Tibial nerve (tissue), 4 donors: ENCODE measurements around the gene TOM1L2. TPM values are rescaled to one million over a fixed set of nuclear protein-coding genes. Genes with fewer than 3 reads are reported as not detected.
A peak's percentile ranks its signal among the peaks of the same experiment; 100 is the strongest.

Source experiments
- DNase-seq, 2 donors: peaks; one replicate each; pipeline ENCODE4 v3.0.0-alpha.2; 2019; ENCODE audit warnings: low spot score in 2 of 2
- H3K27ac ChIP-seq, 4 donors: fragments of 200-600 bp; sonication (generic) in 3 of 4; one replicate each; pipeline ENCODE4 v1.5.1; 2017 to 2019; ENCODE audit warnings: mild to moderate bottlenecking in 1 of 4
- H3K27me3 ChIP-seq, 2 donors: fragments of 200-600 bp; sonication (generic) in 1 of 2; one replicate each; pipeline versions ENCODE4 v1.5.1 to v1.6.0; 2017 to 2019
- H3K36me3 ChIP-seq, 3 donors: fragments of 200-600 bp; sonication (generic); one replicate each; pipeline ENCODE4 v1.5.1; 2018 to 2019
- H3K4me1 ChIP-seq, 4 donors: fragments of 200-600 bp; sonication (generic) in 3 of 4; one replicate each; pipeline ENCODE4 v1.5.1; 2017 to 2019
- H3K4me3 ChIP-seq, 4 donors: fragments of 200-600 bp; sonication (generic) in 3 of 4; one replicate each; pipeline ENCODE4 v1.5.1; 2017 to 2019; ENCODE audit warnings: mild to moderate bottlenecking in 1 of 4, moderate library complexity in 1 of 4
- H3K9me3 ChIP-seq, 4 donors: fragments of 200-600 bp; sonication (generic) in 3 of 4; one replicate each; pipeline ENCODE4 v1.5.1; 2017 to 2019
- EP300 ChIP-seq, 2 donors: sonication (generic); formaldehyde crosslinking; IDR thresholded peaks; one replicate each; pipeline ENCODE4 v1.6.1; 2017; ENCODE audit warnings: antibody characterized with exemption in 2 of 2, mild to moderate bottlenecking in 1 of 2
- POLR2A ChIP-seq, 2 donors: fragments of 450-650 bp; IDR thresholded peaks; one replicate each; pipeline ENCODE4 v1.6.1; 2017; ENCODE audit warnings: antibody characterized with exemption in 2 of 2, mild to moderate bottlenecking in 2 of 2, moderate library complexity in 2 of 2
- WGBS, 2 donors: methylation state at CpG; one replicate each; pipeline ENCODE4 v1.1.5; 2018; 5-methylcytosine and 5-hydroxymethylcytosine counted together
- total RNA-seq, 4 donors: library from RNA; depleted of rRNA; stranded (reverse); fragments of >200 nt; gene quantifications; one replicate each; pipeline ENCODE4 v1.1.0, GENCODE V29; 2016
- TF ChIP-seq, protein P1 (sequence below), 5 experiments: fragments of 200-600 bp in 3 of 5; fragments of 450-650 bp in 2 of 5; sonication (generic) in 3 of 5; IDR thresholded peaks; one replicate each; pipeline ENCODE4 v1.5.1; 2016 to 2019; ENCODE audit warnings: antibody characterized with exemption in 5 of 5, mild to moderate bottlenecking in 3 of 5, moderate library complexity in 2 of 5

The TOM1L2 gene
- total RNA-seq, 4 donors from 2014 or later: 83.4 to 109 (median 96.8) TPM

GRCh38 chr17:17873450-17873991, 98.7 kb downstream of the TOM1L2 start:
- 48 to 59% methylated on average over 8 of the region's 8 CpGs for whole genome bisulfite sequencing, 2 donors
- DNase-seq: no peak
- Histone ChIP-seq H3K27me3 (no peaks in the 10 kb centered on the region), H3K9me3 (no peaks in the 10 kb centered on the region), H3K27ac (peak overlapping the region in 2 of 4 donors; percentile 36 to 53), H3K4me1 (peaks cover 0 to 83% (median 34%) of the 10 kb centered on the region in 4 donors), H3K36me3 (peaks cover 0 to 35% (median 0%) of the 10 kb centered on the region in 3 donors), H3K4me3 (no peak overlapping the region)
- TF ChIP-seq EP300 (IDR thresholded peaks at IDR 0.05) (no peak), POLR2A (IDR thresholded peaks at IDR 0.05) (no peak)
- TF ChIP-seq, protein P1, sequence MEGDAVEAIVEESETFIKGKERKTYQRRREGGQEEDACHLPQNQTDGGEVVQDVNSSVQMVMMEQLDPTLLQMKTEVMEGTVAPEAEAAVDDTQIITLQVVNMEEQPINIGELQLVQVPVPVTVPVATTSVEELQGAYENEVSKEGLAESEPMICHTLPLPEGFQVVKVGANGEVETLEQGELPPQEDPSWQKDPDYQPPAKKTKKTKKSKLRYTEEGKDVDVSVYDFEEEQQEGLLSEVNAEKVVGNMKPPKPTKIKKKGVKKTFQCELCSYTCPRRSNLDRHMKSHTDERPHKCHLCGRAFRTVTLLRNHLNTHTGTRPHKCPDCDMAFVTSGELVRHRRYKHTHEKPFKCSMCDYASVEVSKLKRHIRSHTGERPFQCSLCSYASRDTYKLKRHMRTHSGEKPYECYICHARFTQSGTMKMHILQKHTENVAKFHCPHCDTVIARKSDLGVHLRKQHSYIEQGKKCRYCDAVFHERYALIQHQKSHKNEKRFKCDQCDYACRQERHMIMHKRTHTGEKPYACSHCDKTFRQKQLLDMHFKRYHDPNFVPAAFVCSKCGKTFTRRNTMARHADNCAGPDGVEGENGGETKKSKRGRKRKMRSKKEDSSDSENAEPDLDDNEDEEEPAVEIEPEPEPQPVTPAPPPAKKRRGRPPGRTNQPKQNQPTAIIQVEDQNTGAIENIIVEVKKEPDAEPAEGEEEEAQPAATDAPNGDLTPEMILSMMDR (IDR thresholded peaks at IDR 0.05): no peak

DNA sequence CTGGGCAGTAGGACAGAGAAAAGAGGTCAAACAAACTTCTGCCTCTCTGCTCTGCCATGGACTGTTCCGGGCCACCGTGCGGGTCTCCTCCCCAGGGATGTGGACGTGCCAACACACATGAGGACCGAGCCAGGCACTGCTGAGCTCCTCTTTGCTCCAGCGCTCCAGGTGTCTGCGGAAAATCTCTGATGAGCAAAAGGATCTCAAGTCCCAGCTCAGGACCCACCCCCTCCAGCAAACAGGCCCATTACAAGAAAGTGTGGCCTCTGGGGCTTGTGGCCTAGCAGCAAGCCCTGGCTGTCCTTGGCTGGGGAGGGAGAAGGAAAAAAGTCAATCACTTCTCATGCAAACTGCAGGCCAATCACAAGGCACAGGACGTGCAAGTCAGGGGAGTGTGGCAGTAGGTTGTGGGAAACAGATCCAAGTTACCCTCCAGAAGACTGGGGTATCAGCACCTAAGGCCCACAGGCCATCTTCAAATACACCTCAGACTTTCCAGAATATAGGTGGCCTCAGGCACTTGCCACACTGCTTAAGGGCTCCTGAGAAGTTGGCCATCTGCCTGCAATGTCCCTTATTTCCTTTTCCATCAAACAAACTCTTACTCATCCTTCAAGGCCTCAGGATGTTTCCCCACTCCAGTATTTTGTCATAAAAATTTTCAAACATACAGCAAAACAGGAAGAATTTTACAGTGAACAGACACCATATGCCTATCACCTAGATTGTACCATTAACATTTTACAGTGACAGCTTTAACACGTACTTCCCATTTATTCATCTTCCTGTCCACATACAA, 99.5 kb downstream of the TOM1L2 start:
- peaks cover 0 to 33% (median 0%) of the 10 kb centered on the region in 3 donors for H3K36me3 ChIP-seq
- DNase-seq: no peak
- no peaks in the 10 kb centered on the region for H3K9me3 ChIP-seq
- H3K27me3 ChIP-seq: no peaks in the 10 kb centered on the region
- no peak overlapping the region for H3K4me3 ChIP-seq
- 67 to 80% methylated on average over 9 of the region's 9 CpGs for WGBS, 2 donors
- peak overlapping the region in 2 of 4 donors; percentile 36 to 53 for H3K27ac ChIP-seq
- TF ChIP-seq, protein P1 (IDR thresholded peaks at IDR 0.05): no peak
- no peak for TF ChIP-seq POLR2A (IDR thresholded peaks at IDR 0.05)
- TF ChIP-seq EP300 (IDR thresholded peaks at IDR 0.05): no peak
- H3K4me1 ChIP-seq: peaks cover 0 to 83% (median 30%) of the 10 kb centered on the region in 4 donors

DNA sequence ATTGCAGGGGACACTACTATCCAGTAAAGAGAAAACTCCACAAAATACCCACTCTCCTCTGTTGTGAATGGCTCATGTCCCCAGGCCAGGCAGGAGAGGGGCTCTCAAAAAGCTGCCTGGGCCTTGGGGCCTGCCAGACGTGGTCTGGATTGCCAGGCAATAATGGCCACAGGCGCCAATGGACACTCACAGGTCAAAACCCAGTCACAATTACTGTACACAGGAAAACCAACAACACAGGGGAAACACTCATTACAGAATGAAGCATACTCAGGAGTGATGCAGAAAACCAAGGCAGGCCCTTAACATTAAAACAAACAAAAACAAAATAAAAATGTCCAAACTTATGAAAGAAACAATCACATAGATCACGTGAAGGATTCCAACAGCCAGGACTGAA, 100.3 kb downstream of the TOM1L2 start:
- peaks cover 0 to 38% (median 0%) of the 10 kb centered on the region in 3 donors for H3K36me3 ChIP-seq
- H3K27ac ChIP-seq: peak overlapping the region in 1 of 4 donors; percentile 36
- TF ChIP-seq POLR2A (IDR thresholded peaks at IDR 0.05) (no peak), EP300 (IDR thresholded peaks at IDR 0.05) (no peak)
- TF ChIP-seq, protein P1 (IDR thresholded peaks at IDR 0.05): no peak
- WGBS, 2 donors: 46 to 50% methylated on average over 3 of the region's 3 CpGs
- no peaks in the 10 kb centered on the region for H3K9me3 ChIP-seq
- no peaks in the 10 kb centered on the region for H3K27me3 ChIP-seq
- H3K4me1 ChIP-seq: peaks cover 0 to 79% (median 23%) of the 10 kb centered on the region in 4 donors
- DNase-seq: no peak
- H3K4me3 ChIP-seq: no peak overlapping the region

GRCh38 chr17:17870247-17870646, 102.0 kb downstream of the TOM1L2 start:
- Histone ChIP-seq H3K27me3 (no peaks in the 10 kb centered on the region), H3K4me1 (peaks cover 0 to 64% (median 14%) of the 10 kb centered on the region in 4 donors), H3K27ac (peak overlapping the region in 2 of 4 donors; percentile 57 to 62), H3K36me3 (peaks cover 0 to 41% (median 0%) of the 10 kb centered on the region in 3 donors), H3K9me3 (no peaks in the 10 kb centered on the region), H3K4me3 (no peak overlapping the region)
- WGBS, 2 donors: 62 to 70% methylated on average over 6 of the region's 6 CpGs
- no peak for TF ChIP-seq EP300 (IDR thresholded peaks at IDR 0.05)
- TF ChIP-seq, protein P1 (IDR thresholded peaks at IDR 0.05): no peak
- TF ChIP-seq POLR2A (IDR thresholded peaks at IDR 0.05): no peak
- DNase-seq: no peak
